AG04449 (cell line): Measurements from ENCODE around the gene ADAP1.

Source experiments
- CTCF ChIA-PET: fragments of 350-600 bp; formaldehyde crosslinking; extraction: SDS; loops from one replicate; lab custom pipeline; 2021; ENCODE audit warnings: antibody characterized with exemption; lab: Yijun Ruan, JAX
- POLR2A ChIA-PET: fragments of 400-600, 350-600 bp; formaldehyde crosslinking; extraction: SDS; loops from one replicate; lab custom pipeline; 2020; ENCODE audit warnings: antibody characterized with exemption, inconsistent platforms; lab: Yijun Ruan, JAX
- DNase-seq: peaks from one replicate; pipeline ENCODE4 v3.0.0-alpha.2; 2010; ENCODE audit warnings: low read depth, low spot score
- H3K4me3 ChIP-seq: 2 replicates; pipeline ENCODE4 v1.5.1; 2011; ENCODE audit warnings: low read depth, mild to moderate bottlenecking, control low read depth, low read length
- TF ChIP-seq, protein P1 (sequence below): IDR thresholded peaks from one replicate; pipeline ENCODE4 v1.5.1; 2011; ENCODE audit warnings: mild to moderate bottlenecking, moderate library complexity, low read length, control low read depth, inconsistent platforms; ENCODE audit not compliant: insufficient read depth; ENCODE audit errors: missing control alignments

ADAP1 gene

DNA sequence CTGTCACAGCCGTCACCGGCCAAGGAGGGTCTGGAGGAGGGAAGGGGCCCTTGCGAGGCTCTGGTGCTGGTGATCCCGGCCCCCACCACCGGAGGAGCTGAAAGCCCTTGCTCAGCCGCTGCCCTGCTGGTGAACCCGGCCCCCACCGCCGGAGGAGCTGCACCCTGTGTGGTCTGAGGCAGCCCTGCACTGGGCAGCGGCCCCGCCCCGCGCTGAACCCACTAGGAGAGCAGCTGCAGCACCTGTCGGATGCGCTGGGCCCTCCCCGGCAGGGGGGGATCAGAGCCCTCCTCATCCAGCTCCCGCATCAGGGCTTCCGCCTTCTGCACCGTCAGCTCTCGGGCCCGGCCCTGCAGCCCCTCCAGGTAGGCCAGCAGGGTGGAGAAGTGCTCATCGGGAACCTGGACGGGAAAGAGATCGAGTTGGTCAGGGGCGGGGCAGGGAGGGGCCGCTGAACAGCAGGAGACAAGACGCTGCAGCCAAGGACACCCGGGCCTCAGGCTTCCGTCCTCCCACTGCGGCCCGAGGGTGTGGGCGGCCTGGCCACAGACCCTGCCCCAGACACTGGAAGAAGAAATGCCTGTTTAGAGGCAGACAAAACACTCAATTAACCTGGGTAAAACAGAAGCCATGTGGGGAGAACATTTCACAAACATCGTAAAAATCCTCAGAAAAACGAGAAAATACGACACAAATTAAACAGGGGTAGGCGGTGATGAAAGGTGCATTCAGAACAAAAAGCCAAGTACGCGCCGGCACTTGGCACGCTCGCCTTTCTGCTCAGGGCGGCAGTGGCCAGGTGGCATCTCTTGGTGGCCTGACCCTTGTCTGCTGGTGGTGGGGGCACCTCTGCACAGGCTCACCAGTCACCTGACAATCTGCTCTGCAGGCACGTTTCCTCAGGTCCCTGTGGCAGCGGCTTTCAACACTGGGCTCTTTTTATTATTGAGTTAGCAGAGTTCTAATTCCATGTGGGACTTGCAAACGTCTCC is 43.2 kb upstream of the ADAP1 start:
- no peak overlapping the region for H3K4me3 ChIP-seq
- TF ChIP-seq, protein P1, sequence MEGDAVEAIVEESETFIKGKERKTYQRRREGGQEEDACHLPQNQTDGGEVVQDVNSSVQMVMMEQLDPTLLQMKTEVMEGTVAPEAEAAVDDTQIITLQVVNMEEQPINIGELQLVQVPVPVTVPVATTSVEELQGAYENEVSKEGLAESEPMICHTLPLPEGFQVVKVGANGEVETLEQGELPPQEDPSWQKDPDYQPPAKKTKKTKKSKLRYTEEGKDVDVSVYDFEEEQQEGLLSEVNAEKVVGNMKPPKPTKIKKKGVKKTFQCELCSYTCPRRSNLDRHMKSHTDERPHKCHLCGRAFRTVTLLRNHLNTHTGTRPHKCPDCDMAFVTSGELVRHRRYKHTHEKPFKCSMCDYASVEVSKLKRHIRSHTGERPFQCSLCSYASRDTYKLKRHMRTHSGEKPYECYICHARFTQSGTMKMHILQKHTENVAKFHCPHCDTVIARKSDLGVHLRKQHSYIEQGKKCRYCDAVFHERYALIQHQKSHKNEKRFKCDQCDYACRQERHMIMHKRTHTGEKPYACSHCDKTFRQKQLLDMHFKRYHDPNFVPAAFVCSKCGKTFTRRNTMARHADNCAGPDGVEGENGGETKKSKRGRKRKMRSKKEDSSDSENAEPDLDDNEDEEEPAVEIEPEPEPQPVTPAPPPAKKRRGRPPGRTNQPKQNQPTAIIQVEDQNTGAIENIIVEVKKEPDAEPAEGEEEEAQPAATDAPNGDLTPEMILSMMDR: no peak
- DNase-seq: no peak
- CTCF ChIA-PET: interaction anchor here (0.8 to 11.4 kb wide), 5 partner anchors 22 to 88 kb away, joined by 3 to 558 read pairs (median 9); partner anchors contain the start of genes COX19 and GPR146
- POLR2A ChIA-PET: no interaction called here

DNA sequence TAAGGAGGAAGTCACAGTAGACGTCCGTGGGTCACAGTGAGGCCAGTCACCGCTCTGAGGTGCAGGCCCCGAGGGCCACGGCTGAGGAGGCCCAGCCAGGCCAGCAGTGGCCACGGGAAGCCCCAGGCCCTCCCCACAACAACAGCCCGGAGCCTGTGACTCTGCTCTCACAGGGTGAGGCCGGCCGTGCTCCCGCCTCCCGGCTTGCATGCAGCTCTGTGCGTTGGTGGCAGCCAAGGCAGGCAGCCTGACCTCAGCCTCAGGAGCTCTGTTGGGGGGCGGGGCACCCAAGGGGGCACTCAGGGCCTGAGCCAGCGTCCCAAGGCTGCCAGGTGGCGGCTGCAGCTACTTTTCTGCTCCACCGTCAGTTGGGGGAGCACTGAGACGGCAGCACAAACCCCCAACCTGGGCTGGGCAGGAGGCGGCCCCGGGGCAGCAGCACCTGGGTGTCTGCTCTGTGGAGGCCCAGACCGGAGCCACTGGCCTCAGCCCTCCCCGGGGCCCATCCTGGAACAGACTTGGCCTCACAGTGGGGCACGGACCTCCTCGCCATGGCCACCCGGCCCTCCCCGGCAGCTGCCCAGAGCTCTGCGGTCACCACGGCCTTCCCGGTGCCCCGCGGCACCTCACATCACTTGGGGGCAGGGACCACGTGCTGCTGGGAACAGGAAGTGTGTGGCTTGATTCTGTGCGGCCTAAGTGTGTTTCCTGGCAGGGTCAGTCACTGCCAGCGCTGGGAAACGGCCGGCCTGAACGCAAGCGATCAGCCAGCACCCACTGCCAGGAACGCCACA is 41.8 kb upstream of the ADAP1 start:
- CTCF ChIA-PET: interaction anchor here (0.8 to 11.4 kb wide), 10 partner anchors 9 to 181 kb away, joined by 3 to 558 read pairs (median 22); partner anchors contain the start of genes COX19 and GPR146

DNA sequence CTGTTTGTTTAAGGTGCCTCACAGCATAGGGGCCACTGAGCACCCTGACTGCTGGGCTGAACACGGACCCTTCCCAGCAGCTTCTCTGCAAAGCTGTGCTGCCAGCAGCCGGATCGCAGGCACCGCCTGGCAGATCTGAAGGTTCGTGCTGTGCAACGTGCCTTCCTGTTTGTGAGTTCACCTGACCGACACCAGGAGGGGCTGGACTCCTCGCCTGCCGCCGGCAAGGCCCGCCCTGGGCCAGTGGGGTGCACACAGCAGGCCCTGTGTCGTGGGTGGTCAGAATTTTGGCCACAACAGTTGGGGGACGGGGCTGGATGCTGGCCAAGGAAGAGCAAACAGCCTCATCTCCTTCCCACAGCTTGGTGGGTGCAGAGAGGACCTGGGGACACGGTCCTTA is 41.1 kb upstream of the ADAP1 start:
- H3K4me3 ChIP-seq: no peak overlapping the region
- ChIA-PET CTCF (interaction anchor here (1.0 to 11.4 kb wide), 14 partner anchors 10 to 181 kb away, joined by 3 to 558 read pairs (median 20); partner anchors contain the start of genes COX19 and GPR146), POLR2A (no interaction called here)
- DNase-seq: no peak
- TF ChIP-seq, protein P1: no peak

More for the DNA sequence above, 41.8 kb upstream of the ADAP1 start:
- no peak overlapping the region for H3K4me3 ChIP-seq
- TF ChIP-seq, protein P1: no peak
- POLR2A ChIA-PET: no interaction called here
- DNase-seq: no peak

DNA sequence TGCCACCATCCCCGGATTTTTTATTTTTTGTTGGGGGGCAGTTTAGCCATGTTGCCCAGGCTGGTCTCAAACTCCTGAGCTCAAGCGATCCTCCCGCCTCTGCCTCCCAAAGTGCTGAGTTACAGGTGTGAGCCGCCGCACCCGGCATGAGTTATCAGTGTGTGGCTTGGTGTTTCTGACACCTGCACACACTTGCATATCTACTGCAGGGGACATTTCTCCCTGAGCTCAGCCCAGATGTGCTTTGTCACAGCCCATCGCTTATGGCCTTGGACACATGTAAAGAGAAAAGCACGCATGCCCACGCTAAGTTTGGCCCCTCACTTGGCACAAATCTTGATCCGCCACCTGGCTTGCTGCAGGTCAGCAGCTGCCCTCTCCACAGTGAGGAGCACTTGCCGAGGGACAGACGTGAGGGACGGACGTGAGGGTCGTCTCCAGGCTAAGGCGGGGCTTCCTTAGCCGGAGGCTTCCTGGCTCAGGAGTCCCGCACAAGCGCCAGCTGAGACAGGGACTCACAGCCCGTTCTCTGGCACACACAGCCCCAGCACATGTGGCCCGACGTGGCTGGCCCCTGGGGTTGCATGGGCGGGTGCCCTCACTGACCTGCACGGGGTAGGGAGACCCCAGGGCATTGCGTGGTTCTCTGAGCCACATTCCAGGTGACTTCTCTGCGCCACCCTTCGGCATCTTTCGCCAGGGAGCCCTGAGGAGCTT is 40.3 kb upstream of the ADAP1 start:
- POLR2A ChIA-PET: no interaction called here
- TF ChIP-seq, protein P1: no peak
- no peak overlapping the region for H3K4me3 ChIP-seq
- DNase-seq: no peak
- CTCF ChIA-PET: interaction anchor here (0.6 to 11.4 kb wide), 19 partner anchors 10 to 182 kb away, joined by 3 to 558 read pairs (median 18); partner anchors contain the start of genes COX19 and GPR146

DNA sequence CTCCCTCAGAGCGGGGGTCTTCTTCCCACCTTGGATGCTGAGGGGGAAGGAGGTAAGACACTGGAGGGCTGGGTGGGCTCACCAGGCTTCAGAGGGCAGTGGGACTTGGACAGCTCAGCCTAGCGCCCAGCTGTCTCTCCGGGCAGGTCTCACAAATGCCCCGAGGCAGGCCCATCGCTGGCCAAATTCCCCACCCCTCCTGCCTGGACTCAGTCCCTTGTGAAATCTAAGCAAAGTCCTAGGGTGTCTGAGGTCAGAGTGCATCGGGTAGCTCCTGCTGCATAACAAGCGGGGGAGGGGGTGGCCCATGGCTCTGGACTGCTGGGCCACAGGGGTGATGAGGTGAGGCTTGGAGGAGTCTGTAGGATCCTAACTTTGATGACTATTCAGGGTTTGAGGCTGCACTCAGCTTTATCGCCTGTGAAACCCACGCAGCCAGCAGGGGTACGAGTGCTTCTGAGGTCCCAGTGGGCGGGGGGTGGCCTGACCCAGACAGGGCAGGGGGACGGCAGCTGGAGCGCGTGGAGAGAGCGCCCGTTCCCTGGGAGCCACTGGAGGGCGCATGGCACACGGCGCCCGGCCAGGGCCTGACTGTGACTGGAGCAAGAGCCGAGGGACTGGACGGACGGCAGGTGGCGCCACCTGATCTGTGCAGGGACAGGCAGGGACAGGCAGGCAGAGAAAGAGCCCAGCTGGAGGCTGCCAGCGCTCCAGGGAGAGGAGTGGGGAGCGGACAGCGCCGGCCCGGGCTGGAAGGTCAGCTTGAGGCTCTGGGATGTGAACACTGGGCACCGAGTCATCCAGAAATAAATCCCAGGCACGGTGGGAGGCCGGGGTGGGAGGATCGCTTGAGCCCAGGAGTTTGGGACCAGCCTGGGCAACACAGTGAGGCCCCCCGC is 38.5 kb upstream of the ADAP1 start:
- no peak overlapping the region for H3K4me3 ChIP-seq
- CTCF ChIA-PET: interaction anchor here (0.7 to 11.4 kb wide), 53 partner anchors 11 to 631 kb away, joined by 3 to 558 read pairs (median 7); partner anchors contain the start of genes COX19, CYP2W1, GPER1 and GPR146

More for the DNA sequence above, 38.5 kb upstream of the ADAP1 start:
- TF ChIP-seq, protein P1: peak; percentile 100
- POLR2A ChIA-PET: interaction anchor here (0.7 to 1.3 kb wide), 4 partner anchors 14 to 73 kb away, joined by 3 to 6 read pairs (median 4); partner anchors contain the start of gene COX19
- DNase-seq: peak; percentile 70
